KBM-7 (cell line): ENCODE measurements around the gene TMEM238L.

Source experiments
- DNase-seq: peaks from one replicate; pipeline ENCODE4 v3.0.0-alpha.2; 2015
- in situ Hi-C: fragments of 300-500 bp; cut with MboI; formaldehyde crosslinking; loops from 2 replicates; pipeline ENCODE4 v1.14.3; 2020; ENCODE audit warnings: low sequenced_read_pairs, low pct_unique_long_range_greater_than_20kb, mixed read lengths

TMEM238L gene

DNA sequence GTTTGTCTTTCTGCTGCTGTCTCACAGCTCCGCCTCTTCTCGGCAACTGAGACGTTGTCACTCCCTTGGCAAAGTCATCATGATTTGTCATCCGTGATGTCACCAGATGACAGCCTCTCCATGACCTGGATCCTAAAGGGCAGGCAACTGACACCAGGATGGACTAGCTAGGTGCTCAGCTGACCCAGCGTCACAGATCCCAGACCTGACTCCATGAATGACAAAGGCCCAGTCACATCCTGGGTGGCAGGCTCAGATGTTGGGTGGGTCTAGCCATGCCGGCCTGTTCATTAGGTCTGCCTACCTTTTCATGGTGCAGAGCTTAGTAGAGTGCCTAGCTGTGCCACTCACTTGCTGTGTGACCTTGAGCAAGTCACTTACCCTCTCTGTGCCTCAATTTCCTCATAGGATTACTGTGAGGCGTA, 3.8 kb upstream of the TMEM238L start:
- in situ Hi-C loops, result no loop called here
- DNase-seq, result no peak

DNA sequence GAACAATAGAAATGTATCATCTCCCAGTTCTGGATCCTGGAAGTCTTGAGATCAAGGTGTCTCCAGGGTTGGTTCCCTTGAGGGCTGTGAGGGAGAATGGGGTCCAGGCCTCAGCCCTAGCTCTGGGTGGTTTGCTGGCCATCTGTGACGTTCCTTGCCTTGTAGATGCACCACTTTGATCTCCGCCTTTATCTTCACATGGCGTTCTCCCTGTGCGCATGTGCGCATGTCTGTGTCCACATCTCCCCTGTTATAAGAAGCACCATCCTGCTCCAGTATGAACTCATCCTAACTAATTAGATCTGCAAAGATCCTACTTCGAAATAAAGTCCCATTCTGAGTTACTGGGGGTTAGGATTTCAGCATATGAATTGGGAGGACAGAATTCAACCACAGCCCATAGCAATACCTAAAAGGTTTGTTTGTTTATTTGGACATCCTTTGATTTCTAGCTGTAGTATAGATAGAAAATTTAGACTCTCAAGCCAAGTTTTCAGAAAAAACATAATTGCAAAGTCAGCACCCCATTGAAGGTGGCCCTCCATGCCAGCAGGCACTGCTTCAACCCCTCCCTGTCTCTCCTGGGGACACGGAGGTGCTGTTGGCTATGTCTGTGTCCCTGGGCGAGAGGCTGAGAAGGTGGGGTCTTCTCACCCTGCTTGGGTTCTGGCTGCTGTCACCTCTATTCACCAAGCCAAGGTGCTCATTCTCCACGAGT, 2.8 kb upstream of the TMEM238L start:
- in situ Hi-C loops, result no loop called here
- DNase-seq, result no peak

DNA sequence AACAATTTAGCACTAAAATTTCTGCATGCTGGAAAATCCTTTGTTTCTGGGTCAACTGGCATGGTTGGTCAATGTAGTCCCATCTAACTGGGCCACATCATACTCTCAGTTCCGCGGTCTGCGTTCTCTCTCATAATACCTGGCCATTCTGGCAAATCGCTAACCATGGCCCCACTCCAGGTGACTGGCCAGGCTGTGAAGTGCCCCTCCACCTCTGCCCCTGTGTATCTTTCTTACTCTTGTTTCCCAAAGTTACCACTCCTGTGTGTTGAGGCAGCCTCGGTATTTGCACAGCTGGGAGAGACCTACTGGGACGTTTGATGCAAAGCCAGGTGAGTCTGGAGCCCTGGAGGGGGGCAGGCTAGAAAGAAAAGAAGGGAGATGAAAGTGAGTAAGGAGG, 2.0 kb upstream of the TMEM238L start:
- DNase-seq, result no peak
- in situ Hi-C loops, result no loop called here

DNA sequence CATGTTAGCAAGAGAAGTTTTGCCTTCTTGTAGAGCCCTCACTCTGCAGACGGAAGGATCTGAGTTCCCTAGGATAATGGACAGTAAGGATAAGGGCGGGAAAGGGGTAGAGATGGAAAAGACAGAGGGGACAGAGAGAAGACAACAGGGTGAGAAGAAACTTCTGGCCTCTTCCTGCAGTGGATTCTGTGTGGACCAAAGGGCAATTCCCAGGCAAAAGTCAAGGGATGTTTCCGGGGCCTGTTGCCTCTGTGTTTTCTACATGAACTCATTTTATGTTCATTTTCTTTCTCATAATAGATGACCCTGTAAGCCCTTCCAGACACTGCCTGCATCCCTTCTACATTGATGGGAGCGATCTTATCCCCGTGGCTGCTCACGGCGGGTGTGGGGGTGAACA, 647 bp upstream of the TMEM238L start:
- in situ Hi-C loops, result no loop called here
- no peak for DNase-seq

DNA sequence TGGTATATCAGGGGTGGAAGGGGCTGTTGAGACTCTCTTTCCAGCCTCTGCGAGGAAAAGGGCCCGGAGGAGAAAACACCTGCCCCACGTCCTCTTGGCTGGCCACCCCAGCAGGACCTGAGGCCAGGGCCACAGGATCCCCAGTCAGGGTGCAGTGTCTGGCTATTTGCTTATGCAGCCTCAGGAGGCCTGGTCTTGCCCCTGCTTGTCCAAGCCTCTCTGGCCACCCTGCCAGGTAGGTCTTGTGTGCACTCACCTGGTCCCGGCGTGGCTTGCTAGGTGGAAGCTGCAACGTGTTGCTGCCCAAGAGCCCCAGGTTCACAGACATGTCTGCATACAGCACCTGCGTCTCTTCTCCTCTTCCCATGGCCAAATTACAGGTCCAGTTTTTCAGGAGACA, 549 bp downstream of the TMEM238L start:
- in situ Hi-C loops, result no loop called here
- DNase-seq, result no peak

DNA sequence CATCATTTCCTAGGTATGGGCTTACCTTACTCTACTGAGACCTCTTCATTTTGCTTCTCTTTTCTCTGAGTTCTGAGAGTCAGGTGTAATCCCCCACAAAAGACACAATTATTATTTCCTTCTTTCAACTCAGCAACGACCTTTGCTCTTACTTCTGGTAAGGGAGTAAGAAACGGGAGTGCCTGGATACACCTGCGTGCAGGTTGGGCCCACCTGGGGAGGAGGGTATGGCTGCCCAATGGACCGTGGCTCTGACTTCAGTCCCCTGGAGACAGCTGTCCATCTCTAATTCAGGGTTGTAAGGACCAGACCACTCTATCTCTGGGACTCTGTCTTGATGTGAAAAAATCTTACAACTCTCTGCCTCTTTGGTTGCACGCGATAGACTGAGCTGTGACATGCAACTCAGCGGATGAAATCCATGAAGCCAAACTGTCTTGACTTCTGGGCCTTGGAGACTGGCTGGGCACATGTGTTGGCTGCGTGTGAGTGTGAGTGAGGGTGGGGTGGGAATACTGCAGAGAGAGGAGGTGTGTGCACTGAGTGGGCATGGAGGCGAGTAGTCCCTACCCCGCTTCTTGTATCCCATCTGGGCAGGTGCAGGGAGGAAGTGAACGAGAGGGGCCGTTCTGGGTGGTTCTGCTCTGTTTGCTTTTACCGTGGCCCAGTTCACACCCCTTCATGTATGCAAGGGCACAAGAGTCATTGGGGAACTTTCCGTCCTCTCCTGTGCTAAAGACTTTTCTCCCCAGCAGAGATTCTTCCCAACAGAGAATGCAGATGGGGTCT, 1.2 kb downstream of the TMEM238L start:
- no peak for DNase-seq
- in situ Hi-C loops, result no loop called here

DNA sequence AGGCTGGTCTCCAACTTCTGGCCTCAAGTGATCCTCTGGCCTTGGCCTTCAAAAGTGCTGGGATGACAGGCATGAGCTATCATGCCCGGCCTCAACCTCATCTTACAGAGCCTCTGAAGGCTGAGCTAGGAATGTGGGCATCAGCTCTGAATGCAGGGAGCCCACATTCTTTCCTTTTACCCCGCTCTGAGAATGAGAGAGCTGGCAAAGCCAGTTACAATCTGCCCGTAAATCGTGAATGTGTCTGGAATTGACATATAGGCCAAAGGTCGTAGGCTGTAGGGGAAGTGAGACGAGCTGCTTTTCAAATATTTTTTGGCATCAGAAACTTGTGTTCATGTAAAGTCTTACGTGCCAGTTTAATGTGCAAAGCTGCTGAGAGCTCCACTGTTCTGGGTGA, 4.5 kb downstream of the TMEM238L start:
- no peak for DNase-seq
- in situ Hi-C loops, result no loop called here

DNA sequence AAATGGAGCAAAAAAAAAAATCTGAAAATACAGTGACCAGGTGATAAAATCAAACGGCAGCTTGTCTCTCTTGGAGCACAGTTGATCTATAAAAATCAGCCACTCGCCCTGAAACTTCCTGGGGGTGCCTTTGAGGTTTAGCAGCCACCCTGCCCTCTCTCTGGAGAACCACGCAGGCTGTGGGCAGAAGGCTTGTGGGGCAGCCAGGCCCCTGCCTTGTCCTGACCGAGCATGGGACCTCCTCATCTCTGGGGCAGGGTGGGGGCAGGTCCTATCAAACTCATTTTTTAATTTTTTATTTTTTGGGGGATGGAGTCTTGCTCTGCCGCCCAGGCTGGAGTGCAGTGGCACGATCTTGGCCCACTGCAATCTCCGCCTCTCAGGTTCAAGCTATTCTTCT, 5.0 kb downstream of the TMEM238L start:
- DNase-seq, result no peak
- in situ Hi-C loops, result no loop called here

DNA sequence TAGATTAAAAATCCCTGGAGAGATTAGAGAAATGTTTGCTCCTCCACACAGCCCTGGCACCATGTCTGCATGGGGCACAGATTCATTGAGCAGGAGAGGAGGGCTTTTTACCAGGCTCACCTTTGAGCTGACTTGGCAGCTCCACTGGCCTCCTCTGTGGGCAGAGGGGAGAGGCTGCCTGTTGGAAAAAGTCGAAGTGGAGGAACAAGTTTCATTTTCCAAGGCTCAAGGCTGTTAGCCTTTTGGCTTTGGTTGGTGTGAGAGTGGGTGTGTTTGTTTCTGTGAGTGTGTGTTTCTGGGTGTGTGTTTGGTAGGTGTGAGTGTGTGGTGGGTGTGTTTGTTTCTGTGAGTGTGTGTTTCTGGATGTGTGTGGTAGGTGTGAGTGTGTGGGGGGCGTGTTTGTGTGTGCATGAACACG, 5.6 kb downstream of the TMEM238L start:
- no peak for DNase-seq
- in situ Hi-C loops, result no loop called here

DNA sequence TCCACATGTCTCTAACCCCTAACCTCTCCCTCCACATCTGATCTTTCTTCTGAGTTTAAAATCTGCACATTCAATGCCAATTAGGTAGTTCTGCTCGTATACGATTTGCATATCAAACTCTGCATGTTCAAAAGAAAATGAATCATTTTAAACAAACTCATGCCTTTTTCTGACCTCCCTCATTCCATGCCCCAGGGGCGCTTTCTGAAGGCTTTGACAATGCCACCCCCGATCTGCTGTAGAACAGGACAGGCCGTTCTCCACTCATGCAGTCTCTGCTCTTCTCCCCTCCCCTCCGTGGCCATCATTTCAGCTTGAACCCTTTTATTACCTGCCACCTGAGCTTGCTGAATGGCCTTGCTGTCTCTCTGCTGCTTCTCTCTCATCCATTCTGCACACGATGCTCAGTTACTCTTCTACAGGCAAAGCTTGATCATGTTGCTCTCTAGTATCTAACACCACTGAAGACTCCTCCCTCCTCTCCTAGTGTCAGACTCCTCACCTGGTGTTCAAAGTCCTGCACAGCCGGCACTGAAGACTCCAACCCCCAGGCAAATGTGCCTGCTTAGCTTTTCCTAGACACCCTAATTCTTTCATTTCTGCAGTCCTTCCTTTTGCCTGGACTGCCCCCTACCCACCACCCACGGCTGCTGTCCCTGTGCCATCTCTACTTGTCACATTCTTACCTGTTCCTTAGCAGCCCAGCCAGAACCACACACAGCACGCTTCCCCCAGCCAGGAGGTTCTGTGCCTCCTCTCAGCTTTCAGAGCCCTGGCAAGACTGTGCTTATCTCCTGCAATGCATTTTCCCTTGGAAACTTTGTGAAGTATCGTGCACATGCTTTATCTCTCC, 6.2 kb downstream of the TMEM238L start:
- in situ Hi-C loops, result no loop called here
- no peak for DNase-seq

DNA sequence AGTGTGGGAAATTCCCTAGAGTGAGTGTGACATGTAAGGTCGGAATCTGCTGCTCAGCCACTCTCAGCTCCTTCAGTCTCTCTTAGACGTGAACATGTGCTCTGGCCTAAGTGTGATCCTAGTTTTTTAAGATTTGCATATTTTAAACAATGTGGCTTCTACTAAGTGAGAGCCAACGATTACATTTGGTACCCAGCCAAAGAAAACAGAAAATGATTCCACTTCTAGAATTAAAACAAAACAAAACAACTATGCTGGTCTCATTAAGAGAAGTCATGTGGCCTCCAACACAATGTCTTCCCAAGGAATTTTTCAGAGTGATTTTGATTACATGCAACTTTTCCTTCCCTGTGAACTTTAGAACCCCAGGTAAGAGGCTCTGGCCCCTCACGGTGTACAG, 10.1 kb downstream of the TMEM238L start:
- DNase-seq, result no peak
- in situ Hi-C loops, result no loop called here

DNA sequence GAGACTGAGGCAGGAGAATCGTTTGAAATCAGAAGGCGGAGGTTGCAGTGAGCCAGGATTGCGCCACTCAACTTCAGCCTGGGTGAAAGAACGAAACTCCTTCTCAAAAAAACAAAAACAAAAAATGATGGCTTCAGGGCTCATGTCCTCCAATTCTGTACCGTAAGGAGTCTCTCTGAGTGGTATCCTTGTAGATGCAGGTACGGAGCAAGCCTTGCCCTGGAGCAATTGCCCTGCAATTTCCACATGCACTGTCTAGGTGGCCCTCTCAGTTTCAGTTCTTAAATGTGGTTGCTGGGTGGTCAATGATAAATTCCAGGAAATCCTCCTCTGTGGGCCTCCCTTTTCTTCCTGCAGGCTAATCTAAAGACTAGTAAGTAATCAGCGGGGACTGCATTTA, 10.6 kb downstream of the TMEM238L start:
- in situ Hi-C loops, result no loop called here
- no peak for DNase-seq

DNA sequence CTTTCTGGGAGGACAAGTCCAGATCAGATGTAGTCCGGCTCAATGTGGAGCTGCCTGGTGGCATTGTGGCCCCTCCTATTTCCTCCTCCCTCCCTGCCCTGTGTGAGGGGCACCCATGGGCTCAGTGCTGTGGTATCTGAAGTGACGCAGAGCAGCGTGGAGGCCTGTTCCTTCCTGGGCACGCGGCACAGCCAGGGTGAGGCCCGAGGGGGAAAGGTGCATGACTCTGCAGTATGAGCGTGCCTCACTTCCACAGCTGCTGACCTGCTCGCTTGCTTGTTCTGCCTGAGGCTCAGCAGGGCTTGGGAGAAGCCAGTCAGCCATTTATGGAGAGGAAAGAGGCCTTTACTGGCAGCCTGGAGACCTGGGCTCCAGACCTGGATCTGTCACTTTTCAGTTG, 11.7 kb downstream of the TMEM238L start:
- no peak for DNase-seq
- in situ Hi-C loops, result no loop called here

DNA sequence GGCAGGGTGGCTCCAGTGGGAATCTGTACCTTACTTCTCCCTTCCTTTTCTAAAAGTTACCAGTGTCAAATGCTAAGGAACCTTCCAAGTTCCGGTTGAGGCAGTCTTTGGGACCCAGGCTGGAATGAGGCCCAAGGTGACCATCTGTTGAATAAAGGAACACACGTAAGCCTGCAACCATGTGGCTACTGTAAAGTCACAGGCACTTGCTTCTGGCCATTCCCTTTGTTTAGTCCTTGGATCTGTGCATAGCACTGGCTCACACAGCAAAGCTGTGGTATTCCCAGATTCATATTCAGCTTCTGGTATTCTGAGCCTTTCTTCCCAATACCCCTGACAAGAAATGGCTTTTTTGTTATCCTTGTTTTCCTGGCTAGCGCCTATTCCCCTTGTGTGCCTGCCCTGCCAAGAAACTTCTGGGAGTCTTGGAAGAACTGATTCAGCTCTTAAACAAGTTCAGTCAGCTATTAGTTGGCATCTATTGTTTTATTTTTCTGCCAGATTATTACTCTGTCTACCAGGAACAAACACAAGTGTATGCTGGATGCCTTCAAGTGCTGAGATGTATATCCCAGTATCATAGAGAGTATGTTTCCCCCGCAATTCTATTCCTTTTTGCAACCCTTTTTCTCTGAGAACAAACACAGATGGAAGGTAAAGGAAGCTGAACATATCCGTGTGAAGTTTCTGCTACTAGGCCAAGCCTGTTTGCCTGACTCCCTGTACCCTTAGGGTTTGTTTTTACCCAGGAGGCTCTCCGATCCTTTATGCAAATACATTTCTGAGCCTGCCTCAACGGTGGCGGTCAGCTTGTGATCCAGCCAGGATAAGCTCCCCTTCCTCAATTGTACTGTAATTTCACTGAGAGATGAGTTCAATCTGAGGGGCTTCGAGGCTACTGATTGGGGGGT, 13.2 kb downstream of the TMEM238L start:
- in situ Hi-C loops, result no loop called here

DNA sequence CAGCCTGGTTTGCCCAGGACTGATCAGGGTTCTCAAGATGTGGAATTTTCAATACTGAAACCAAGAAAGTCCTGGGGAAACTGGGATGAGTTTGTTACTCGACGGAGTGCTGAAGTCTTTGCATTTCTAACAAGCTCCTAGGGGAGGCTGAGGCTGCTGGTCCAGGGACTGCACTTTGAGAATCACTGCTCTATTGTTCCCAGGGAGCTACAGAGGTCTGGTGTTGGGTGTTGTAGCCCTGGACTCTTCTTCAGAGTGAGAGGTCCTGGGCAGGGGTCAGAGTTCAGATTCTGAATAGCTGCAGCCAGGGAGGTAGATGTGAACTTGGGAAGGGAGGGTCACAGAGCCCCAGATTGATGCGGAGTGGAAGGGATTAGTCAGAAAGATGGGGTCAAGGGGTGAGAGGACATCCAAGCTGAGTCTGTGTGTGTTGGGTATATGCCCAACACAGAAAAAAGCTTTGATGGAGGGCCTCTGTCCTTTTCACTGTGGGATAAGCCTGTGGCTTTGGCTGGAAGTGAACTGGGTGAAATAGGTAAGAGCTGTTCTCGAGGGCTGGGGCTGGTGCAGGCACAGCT, 14.1 kb downstream of the TMEM238L start:
- in situ Hi-C loops, result no loop called here
- DNase-seq, result no peak

More for the DNA sequence above, 13.2 kb downstream of the TMEM238L start:
- DNase-seq, result no peak

DNA sequence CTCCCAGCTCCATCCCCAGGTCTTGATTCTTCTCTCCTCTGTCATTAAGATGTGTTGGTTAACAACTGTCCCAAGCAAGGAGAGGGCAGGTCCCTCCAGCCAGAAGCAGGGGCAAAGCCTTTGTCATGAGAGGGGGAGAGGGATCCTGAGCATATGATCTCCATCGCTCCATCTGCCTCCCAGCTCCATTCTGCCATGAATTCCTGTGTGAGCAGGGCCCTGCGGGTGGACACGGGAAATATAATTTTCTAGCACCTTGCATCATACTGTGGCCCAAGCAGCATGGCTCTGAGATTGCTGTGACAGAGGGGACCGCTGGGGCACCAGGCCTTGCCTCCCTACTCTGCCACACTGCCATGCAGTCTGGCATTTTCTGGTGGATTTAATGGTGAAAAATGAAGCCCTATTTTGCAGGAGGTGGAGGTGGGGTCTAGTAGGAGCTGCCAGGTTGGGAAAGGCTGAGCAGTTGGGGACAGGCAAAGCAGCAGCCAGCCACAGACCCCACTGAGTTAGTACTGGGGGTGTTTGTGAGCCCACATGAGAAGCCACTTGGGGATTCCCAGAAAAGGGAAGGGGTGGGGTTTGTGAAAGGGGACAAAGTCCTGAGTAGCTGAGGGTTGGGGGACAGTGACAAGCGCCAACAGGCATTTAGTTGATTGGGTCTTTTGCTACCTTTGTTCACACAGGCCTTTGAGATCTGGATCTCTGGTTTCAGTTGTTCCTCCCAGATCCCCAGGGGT, 16.4 kb downstream of the TMEM238L start:
- in situ Hi-C loops, result no loop called here
- DNase-seq, result no peak

DNA sequence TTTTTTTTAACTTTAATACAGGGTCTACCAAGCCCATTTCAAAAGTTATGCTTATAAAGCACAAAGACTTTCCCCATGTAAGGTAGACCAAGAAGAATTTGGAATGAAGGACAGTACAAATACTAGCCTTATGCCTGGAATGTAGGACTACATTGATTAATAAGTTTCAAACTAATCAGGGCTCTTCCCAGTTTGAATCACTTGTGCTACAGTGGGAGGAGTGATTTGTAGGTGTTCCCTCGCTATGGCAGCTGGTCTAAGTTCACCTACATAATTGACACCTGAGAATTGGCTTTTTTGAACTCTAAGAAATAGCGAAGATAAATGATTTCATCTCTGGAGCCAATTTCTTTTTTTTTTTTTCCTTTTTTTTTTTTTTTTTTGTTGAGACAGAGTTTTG, 18.6 kb downstream of the TMEM238L start:
- in situ Hi-C loops, result no loop called here
- no peak for DNase-seq

DNA sequence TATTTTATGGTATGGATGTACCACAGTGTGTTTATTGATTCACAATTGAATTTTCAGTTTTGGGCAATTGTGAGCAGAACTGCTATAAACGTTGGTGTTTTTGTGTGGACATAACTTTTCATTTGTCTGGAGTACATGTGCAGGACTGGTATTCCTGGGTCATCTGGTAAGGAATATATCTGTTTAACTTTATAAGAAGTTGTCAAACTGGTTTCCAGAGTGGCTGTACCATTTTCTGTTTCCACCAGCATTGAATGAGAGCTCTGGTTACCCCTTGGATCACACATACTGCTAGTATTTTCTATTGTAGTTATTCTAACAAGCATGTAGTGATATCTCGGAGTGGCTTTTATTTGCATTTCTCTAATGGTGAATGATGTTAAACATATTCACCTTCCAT, 24.3 kb downstream of the TMEM238L start:
- in situ Hi-C loops, result no loop called here
- DNase-seq, result no peak
